GM21528 (cell line): ENCODE measurements around the gene ASTN2.

Source experiments
- ATAC-seq: cut with Tn5 transposase; IDR thresholded peaks from one replicate; pipeline ENCODE4 v1.9.1; 2021; ENCODE audit warnings: mild to moderate bottlenecking, moderate library complexity; ENCODE audit not compliant: unreplicated experiment, low FRiP score

The ASTN2 gene

DNA sequence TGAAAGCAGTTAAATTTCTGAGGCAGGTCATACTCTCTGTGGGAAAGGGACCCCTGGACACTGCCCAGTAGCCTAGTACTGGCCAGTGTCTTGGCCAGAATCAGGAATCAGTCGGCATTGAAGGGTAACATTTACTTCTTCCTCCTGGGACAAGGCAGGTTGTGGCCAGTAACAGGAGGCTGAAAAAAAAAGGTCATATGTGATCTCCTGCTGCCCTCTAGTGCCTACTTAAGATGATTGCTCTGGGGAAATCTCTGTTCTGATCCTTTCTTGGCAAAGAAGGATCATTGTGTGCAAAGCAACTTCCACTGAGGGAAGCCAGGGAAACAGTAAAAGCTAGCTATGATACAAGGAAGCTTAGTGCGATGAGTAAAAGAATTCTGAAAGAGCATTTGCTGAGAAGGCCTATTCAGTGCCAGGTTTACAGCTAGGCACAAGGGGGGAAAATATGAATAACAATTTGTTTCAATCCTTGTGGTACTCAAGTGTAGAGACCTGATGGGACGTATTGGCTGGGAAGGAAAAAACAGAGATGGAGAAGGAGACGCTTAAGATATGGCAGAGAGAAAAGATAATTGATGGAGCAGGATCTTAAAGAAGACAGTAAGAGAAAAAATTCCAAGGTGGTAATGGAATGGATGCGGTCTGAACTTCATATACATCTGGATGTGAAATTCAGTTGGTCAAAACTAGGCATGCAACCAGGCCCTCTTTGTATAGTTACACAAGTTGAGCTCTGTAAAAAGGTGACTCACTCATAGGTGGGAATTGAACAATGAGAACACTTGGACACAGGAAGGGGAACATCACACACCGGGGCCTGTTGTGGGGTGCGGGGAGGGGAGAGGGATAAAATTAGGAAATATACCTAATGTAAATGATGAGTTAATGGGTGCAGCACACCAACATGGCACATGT, 753.6 kb downstream of the ASTN2 start:
- ATAC-seq, result peak; percentile 86

DNA sequence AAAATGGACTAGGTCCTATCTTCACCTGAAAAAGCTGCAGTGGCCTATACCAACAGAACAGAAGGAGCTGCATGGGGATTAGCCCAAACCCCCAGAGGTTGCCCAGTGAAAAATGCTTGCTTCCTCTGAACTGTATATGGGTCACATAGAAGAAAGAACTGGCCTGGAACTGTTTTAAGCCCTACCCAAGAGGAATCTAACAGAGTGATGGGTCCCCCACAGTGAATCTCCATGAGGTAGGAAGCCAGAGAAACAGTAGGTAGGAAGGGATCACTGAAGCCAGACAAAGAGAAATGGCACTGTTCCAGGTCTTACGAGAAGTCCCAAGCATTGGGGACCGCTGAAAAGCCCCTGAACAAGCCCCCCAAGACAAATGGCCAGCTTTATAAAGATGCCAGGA, 756.6 kb downstream of the ASTN2 start:
- no peak for ATAC-seq

- ATAC-seq, result no peak
Measured at GRCh38 chr9:116656977-116657376, 757.9 kb downstream of the ASTN2 start.

DNA sequence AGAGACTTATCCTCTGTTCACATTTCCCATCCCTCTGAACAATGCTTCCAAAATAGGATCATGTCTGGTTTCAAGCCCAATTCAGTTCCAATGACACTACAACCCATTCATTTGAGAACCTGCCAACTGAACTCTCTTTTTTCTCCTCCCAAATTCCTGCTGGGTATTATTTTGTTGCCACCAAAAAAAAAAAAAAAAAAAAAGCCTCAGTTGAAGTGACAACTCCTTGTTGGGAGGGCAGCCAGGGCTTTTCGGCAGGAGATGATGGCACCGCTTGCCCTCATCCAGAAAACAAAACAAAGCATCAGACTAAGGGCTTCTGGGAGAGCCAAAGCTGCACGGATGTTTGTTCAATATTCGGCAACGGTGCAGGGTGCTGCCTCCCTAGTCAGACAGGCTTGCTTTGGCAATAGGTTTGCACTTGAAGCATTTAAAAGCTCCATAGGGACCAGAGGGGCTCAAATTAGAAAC, 758.3 kb downstream of the ASTN2 start:
- no peak for ATAC-seq

DNA sequence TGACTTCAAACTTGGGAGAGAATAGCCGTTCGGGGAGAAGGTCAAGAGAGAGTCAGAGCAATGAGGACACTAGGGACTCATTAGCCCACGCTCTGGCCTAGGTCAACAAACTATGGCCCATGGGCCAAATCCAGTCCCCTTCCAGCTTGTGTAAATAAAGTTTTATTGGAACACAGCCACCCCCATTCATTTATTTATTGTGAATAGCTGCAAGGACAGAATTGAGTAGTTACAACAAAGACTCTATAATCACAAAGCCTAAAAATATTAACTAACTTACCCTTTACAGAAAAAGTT, 760.9 kb downstream of the ASTN2 start:
- no peak for ATAC-seq

- ATAC-seq, result no peak
Measured at GRCh38 chr9:116653348-116654058, 761.4 kb downstream of the ASTN2 start.

DNA sequence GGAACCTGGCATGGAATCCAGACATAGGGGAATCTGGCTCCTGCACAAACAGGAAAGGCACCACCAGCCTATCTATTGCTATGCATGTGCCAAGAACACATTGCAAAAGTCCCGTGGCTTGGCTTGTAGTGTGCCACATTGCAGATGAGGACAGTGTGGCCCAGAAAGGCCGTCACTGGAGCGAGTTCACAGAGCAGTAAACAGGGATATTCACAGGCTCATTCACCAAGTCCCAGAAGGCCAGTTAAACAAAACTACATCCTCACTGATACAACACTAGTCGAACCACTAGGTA, 767.4 kb downstream of the ASTN2 start:
- ATAC-seq, result no peak

DNA sequence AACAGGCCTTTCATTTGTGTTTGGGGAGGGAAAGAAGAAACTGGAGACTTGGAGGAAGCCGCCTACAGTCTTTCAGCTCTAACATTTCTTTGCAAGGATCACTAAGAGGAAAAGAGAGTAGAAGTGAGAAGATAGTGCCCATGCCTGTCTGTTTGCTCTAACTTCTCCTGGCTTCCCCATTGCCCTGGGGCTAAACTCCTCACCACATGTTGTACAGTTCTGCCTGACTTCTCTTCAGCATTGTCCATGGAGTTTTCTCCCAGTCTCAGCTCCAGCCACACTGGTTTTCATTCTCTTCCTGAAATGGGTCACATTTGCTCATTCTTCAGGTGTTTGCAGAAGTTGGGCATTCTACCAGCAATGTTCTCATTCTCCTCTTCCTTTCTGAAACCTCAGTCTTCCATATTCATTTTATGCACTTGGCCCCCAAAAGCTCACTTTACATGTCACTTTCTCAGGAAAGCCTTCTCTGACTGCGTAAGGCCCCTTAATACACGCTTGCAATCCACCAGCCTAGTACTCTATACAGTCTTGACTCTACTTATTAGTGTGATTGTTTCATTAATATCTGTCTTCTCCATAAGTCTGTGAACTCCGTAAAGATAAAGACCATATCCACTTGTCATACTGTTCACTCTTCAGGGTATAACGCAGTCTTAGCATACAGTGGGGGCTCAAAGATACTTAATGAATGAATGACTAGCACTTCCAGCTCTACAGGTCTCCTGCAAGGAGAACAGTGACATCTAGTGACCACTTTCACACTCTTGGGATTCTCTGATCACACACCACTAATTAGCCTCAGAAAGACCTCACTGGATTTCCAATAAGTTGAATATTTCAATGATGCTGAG, 768.0 kb downstream of the ASTN2 start:
- ATAC-seq, result no peak

GRCh38 chr9:116644091-116644688, 770.7 kb downstream of the ASTN2 start:
- no peak for ATAC-seq

GRCh38 chr9:116643691-116644090, 771.2 kb downstream of the ASTN2 start:
- ATAC-seq, result no peak

- ATAC-seq, result no peak
Measured at GRCh38 chr9:116641292-116642059, 773.4 kb downstream of the ASTN2 start.

GRCh38 chr9:116639251-116639741, 775.6 kb downstream of the ASTN2 start:
- ATAC-seq, result no peak

DNA sequence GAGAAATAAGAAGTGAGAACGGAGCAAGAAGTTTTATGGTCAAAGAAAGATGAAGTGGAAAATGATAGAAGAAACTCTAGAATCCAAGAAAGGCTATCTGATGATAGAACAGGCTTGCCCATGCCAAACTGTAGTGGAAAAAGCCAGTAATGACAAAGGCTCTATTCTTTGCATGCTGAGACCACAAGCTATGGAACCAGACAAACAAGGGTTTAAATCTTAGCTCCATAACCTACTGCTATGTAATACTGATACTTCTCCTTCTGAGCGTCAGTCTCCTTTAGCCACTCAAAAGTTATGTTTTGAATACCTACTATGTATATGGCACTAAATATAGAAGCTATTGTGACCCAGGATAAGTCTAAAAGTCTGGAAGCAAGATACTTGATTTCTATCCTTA, 778.9 kb downstream of the ASTN2 start:
- ATAC-seq, result no peak

GRCh38 chr9:116632990-116633838, 781.6 kb downstream of the ASTN2 start:
- ATAC-seq, result no peak

- ATAC-seq, result no peak
Measured at GRCh38 chr9:116629634-116630033, 785.2 kb downstream of the ASTN2 start.

GRCh38 chr9:116628716-116629115, 786.1 kb downstream of the ASTN2 start:
- no peak for ATAC-seq

- ATAC-seq, result no peak
Measured at GRCh38 chr9:116627433-116627832, 787.4 kb downstream of the ASTN2 start.

GRCh38 chr9:116626762-116627161, 788.1 kb downstream of the ASTN2 start:
- no peak for ATAC-seq

DNA sequence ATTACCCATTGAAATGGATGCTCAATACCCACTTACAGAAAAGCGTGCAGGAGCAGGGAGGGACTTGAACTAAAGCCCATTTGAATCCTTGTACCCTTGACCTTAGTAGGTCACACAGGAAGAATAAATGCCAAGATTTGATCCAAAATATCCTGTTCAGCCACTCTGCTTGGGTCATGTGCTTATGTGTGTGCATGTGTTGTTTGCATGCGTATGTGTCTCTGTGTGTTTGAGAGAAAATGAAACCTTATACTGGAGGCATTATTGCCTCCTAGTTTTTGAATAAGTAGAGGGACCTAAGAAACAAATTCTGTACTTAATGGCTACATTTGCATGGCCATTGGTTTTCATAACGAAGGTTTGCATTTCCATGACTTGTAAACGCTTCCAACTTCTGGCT, 791.1 kb downstream of the ASTN2 start:
- no peak for ATAC-seq
